ENCODE measurements around the gene ITGBL1. TPM values are rescaled to one million over a fixed set of nuclear protein-coding genes. Genes with fewer than 3 reads are reported as not detected.

Gene ITGBL1
- total RNA-seq, 4 donors from 2014 or later, result 0.83 to 28.0 (median 3.0) TPM

GRCh38 chr13:101708115-101708514 lies 255.6 kb downstream of the ITGBL1 start:
- no peaks in the 10 kb centered on the region for H3K9me3 ChIP-seq
- no peak overlapping the region for H3K4me3 ChIP-seq
- no peak for DNase-seq
- no peak overlapping the region for H3K27ac ChIP-seq
- WGBS, 2 donors, result 60 to 100% methylated on average over 1 of the region's 1 CpG
- intact Hi-C loops (cut with DNase I), result no loop called here
- H3K4me1 ChIP-seq, result no peaks in the 10 kb centered on the region
- no peaks in the 10 kb centered on the region for H3K27me3 ChIP-seq
- no peaks in the 10 kb centered on the region for H3K36me3 ChIP-seq
- no peak for TF ChIP-seq CTCF (IDR thresholded peaks at IDR 0.05)
- no peak for TF ChIP-seq POLR2A (IDR thresholded peaks at IDR 0.05)

DNA sequence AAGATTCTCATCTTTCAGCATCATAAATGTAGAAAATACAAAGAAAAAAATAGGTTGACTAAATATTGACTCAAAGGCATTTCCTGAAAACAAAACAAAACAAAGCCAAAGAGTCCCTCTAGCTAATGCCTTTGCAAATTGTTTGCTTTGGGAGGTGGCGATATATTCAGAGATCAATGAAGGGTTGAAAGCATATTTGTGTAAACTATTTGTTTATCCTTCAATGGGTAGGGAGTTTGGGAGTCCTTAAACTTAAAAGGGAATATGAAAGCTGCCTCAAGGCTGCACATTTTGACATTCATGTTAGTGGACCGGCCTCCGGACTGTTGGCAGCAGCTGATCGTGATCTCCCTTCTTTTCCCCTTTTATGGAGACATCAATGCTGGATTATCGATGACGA lies 257.5 kb downstream of the ITGBL1 start:
- Histone ChIP-seq H3K27ac (no peak overlapping the region), H3K27me3 (no peaks in the 10 kb centered on the region), H3K4me3 (no peak overlapping the region), H3K9me3 (no peaks in the 10 kb centered on the region), H3K36me3 (no peaks in the 10 kb centered on the region), H3K4me1 (no peaks in the 10 kb centered on the region)
- TF ChIP-seq POLR2A (IDR thresholded peaks at IDR 0.05) (no peak), CTCF (IDR thresholded peaks at IDR 0.05) (no peak)
- WGBS, 2 donors, result 60 to 82% methylated on average over 6 of the region's 6 CpGs
- no peak for DNase-seq
- intact Hi-C loops (cut with DNase I), result no loop called here

DNA sequence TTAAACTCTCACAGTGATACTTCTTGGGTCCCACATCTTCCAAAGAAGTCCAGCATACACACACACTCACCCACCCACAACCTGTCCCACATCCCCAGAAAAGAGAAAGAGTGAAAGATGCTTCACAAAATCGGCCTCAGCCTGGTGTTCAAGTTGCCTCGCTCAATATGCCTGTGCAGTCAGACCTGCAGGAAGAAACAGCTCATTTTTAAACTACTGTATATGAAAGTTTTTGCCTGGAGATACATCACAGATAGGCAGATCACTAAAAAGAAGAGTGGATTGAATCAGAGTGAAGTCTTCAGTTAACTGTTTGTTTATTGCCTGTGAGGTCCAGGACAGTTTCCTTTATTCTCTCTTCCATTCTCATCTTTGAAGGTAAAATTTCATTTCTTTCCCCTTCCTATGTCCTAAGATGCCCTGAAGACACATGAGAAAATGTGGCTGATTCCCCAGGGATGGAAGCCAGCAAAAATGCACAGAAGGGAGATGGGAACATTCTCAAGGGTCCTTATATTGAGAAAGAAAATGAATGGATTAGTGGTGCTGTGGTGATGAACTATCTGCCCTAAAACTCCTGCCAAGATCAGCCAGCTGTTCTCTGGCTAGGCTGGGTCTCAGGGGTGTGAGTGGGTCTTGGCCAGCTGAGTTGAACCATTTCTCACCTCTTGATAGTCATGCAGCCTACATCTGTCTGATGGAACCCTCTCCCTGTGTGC lies 259.0 kb downstream of the ITGBL1 start:
- WGBS, 2 donors, result 78 to 87% methylated on average over 2 of the region's 2 CpGs
- no peaks in the 10 kb centered on the region for H3K27me3 ChIP-seq
- H3K36me3 ChIP-seq, result no peaks in the 10 kb centered on the region
- TF ChIP-seq CTCF (IDR thresholded peaks at IDR 0.05) (no peak), POLR2A (IDR thresholded peaks at IDR 0.05) (no peak)
- H3K9me3 ChIP-seq, result no peaks in the 10 kb centered on the region
- DNase-seq, result no peak
- H3K4me3 ChIP-seq, result no peak overlapping the region
- no peak overlapping the region for H3K27ac ChIP-seq
- intact Hi-C loops (cut with DNase I), result no loop called here
- no peaks in the 10 kb centered on the region for H3K4me1 ChIP-seq

GRCh38 chr13:101712026-101712348 lies 259.5 kb downstream of the ITGBL1 start:
- intact Hi-C loops (cut with DNase I), result no loop called here
- Histone ChIP-seq H3K27ac (no peak overlapping the region), H3K9me3 (no peaks in the 10 kb centered on the region), H3K4me3 (no peak overlapping the region), H3K27me3 (no peaks in the 10 kb centered on the region), H3K4me1 (no peaks in the 10 kb centered on the region), H3K36me3 (no peaks in the 10 kb centered on the region)
- 68 to 84% methylated on average over 2 of the region's 2 CpGs for WGBS, 2 donors
- TF ChIP-seq CTCF (IDR thresholded peaks at IDR 0.05), result no peak
- no peak for TF ChIP-seq POLR2A (IDR thresholded peaks at IDR 0.05)
- DNase-seq, result no peak

DNA sequence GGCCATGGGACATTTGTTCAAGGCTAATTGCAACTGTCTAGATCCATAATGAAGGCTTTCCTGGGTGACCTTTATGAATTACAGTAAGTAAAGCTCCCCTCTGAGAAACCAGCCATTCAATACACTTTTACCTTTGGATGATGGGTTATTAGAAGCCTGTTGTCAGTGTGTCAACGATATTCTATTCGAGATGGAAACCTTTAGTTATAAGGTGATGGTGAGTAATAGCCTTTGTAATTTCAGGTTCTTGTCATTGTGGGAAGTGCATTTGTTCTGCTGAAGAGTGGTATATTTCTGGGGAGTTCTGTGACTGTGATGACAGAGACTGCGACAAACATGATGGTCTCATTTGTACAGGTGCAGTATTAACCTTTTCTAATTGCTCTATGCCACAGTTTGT lies 261.7 kb downstream of the ITGBL1 start:
- H3K27ac ChIP-seq, result no peak overlapping the region
- intact Hi-C loops (cut with DNase I), result no loop called here
- DNase-seq, result no peak
- H3K36me3 ChIP-seq, result no peaks in the 10 kb centered on the region
- H3K9me3 ChIP-seq, result no peaks in the 10 kb centered on the region
- no peak overlapping the region for H3K4me3 ChIP-seq
- 85 to 91% methylated on average over 3 of the region's 3 CpGs for WGBS, 2 donors
- no peaks in the 10 kb centered on the region for H3K27me3 ChIP-seq
- no peaks in the 10 kb centered on the region for H3K4me1 ChIP-seq
- TF ChIP-seq CTCF (IDR thresholded peaks at IDR 0.05), result no peak
- TF ChIP-seq POLR2A (IDR thresholded peaks at IDR 0.05), result no peak
